Trophoblast cell (in vitro differentiated cells and primary cell): ENCODE results near the gene SPINT1.
A peak's percentile ranks its signal among the peaks of the same experiment; 100 is the strongest.

Experiments used
- DNase-seq, 2 donors: peaks; one replicate each; pipeline ENCODE4 v3.0.0-alpha.2; 2016
- H2AFZ ChIP-seq: 2 replicates; pipeline ENCODE4 v1.6.1; 2013; ENCODE audit warnings: low read length, moderate library complexity, mild to moderate bottlenecking; ENCODE audit not compliant: insufficient read depth, poor library complexity
- H2AK5ac ChIP-seq: 2 replicates; pipeline ENCODE4 v1.6.1; 2013; ENCODE audit warnings: mild to moderate bottlenecking, low read length
- H2BK120ac ChIP-seq: 2 replicates; pipeline ENCODE4 v1.6.1; 2013; ENCODE audit warnings: low read length, mild to moderate bottlenecking, moderate library complexity; ENCODE audit not compliant: insufficient read depth, poor library complexity
- H2BK12ac ChIP-seq: 2 replicates; pipeline ENCODE4 v1.6.1; 2013; ENCODE audit warnings: mild to moderate bottlenecking, low read length, moderate library complexity
- H2BK5ac ChIP-seq: 2 replicates; pipeline ENCODE4 v1.6.1; 2013; ENCODE audit warnings: low read length, low read depth, moderate library complexity, mild to moderate bottlenecking; ENCODE audit not compliant: poor library complexity
- H3K14ac ChIP-seq: 2 replicates; pipeline ENCODE4 v1.6.1; 2013; ENCODE audit warnings: mild to moderate bottlenecking, low read length
- H3K18ac ChIP-seq: 2 replicates; pipeline ENCODE4 v1.6.1; 2013; ENCODE audit warnings: mild to moderate bottlenecking, low read length
- H3K23ac ChIP-seq: 2 replicates; pipeline ENCODE4 v1.6.1; 2013; ENCODE audit warnings: low read length
- H3K27ac ChIP-seq: 2 replicates; pipeline ENCODE4 v1.5.1; 2013; ENCODE audit warnings: low read depth, mild to moderate bottlenecking, inconsistent platforms, low read length, moderate library complexity
- H3K27me3 ChIP-seq: 2 replicates; pipeline ENCODE4 v1.6.1; 2013; ENCODE audit warnings: inconsistent platforms, mild to moderate bottlenecking, low read length, moderate library complexity; ENCODE audit not compliant: insufficient read depth
- H3K36me3 ChIP-seq, 2 experiments: 1 replicate in 1 of 2; 2 replicates in 1 of 2; pipeline ENCODE4 v1.6.1; 2013; ENCODE audit warnings: low read length in 2 of 2, mild to moderate bottlenecking in 2 of 2, moderate library complexity in 1 of 2; ENCODE audit not compliant: insufficient read depth in 2 of 2, control insufficient read depth in 1 of 2
- H3K4ac ChIP-seq: 2 replicates; pipeline ENCODE4 v1.6.1; 2013; ENCODE audit warnings: low read depth, mild to moderate bottlenecking, low read length, moderate library complexity
- H3K4me1 ChIP-seq, 2 experiments: 1 replicate in 1 of 2; 2 replicates in 1 of 2; pipeline ENCODE4 v1.6.1; 2013; ENCODE audit warnings: low read length in 2 of 2, mild to moderate bottlenecking in 2 of 2, moderate library complexity in 1 of 2; ENCODE audit not compliant: insufficient read depth in 2 of 2, control insufficient read depth in 1 of 2
- H3K4me2 ChIP-seq: 2 replicates; pipeline ENCODE4 v1.6.1; 2013; ENCODE audit warnings: inconsistent platforms, mild to moderate bottlenecking, low read length, moderate library complexity
- H3K4me3 ChIP-seq: 2 replicates; pipeline ENCODE4 v1.5.1; 2013; ENCODE audit warnings: mild to moderate bottlenecking, low read depth, low read length, inconsistent platforms
- H3K79me1 ChIP-seq: one replicate; pipeline ENCODE4 v1.6.1; 2013; ENCODE audit warnings: low read length
- H3K79me2 ChIP-seq: 2 replicates; pipeline ENCODE4 v1.6.1; 2013; ENCODE audit warnings: low read length, mild to moderate bottlenecking; ENCODE audit not compliant: control insufficient read depth, insufficient read depth, poor library complexity
- H3K9ac ChIP-seq: 2 replicates; pipeline ENCODE4 v1.6.1; 2013; ENCODE audit warnings: mild to moderate bottlenecking, low read length
- H3K9me3 ChIP-seq: 2 replicates; pipeline ENCODE4 v1.6.1; 2013; ENCODE audit warnings: low read depth, mild to moderate bottlenecking, control low read depth, inconsistent platforms, low read length; ENCODE audit not compliant: insufficient read depth
- H4K12ac ChIP-seq: 2 replicates; pipeline ENCODE4 v1.6.1; 2013; ENCODE audit warnings: low read depth, mild to moderate bottlenecking, low read length, moderate library complexity
- H4K8ac ChIP-seq: 2 replicates; pipeline ENCODE4 v1.6.1; 2013; ENCODE audit warnings: low read depth, mild to moderate bottlenecking, low read length, moderate library complexity
- H4K91ac ChIP-seq: one replicate; pipeline ENCODE4 v1.6.1; 2013; ENCODE audit warnings: low read depth, mild to moderate bottlenecking, low read length, moderate library complexity
- WGBS: extraction: QIAGEN DNeasy Blood & Tissue Kit; methylation state at CpG from one replicate; pipeline ENCODE4 v1.1.7; 2013; ENCODE audit warnings: missing lambda C conversion rate; ENCODE audit not compliant: insufficient read length, insufficient coverage; ENCODE audit errors: extremely low coverage; 5-methylcytosine and 5-hydroxymethylcytosine counted together

Gene SPINT1

GRCh38 chr15:40845511-40846284 lies 1.9 kb downstream of the SPINT1 start:
- Histone ChIP-seq H3K4ac (peak overlapping the region; percentile 30), H3K23ac (no peak overlapping the region), H2BK120ac (peak overlapping the region; percentile 2), H3K4me2 (peak overlapping the region; percentile 64), H4K8ac (peak overlapping the region; percentile 20), H2AK5ac (peak overlapping the region; percentile 45), H3K18ac (peak overlapping the region; percentile 76), H3K9me3 (no peaks in the 10 kb centered on the region), H3K14ac (peak overlapping the region; percentile 67), H2AFZ (no peak overlapping the region), H3K79me1 (peaks cover 30% of the 10 kb centered on the region), H2BK12ac (peak overlapping the region; percentile 24), H3K36me3 (peaks cover 11% of the 10 kb centered on the region in 2 experiments), H4K91ac (peak overlapping the region; percentile 77), H3K79me2 (peaks cover 18% of the 10 kb centered on the region), H3K4me1 (peaks cover 20 to 27% of the 10 kb centered on the region in 2 experiments), H3K4me3 (peak overlapping the region; percentile 50), H3K9ac (no peak overlapping the region), H3K27ac (peak overlapping the region; percentile 86), H2BK5ac (peak overlapping the region; percentile 77), H4K12ac (no peak overlapping the region), H3K27me3 (no peaks in the 10 kb centered on the region)
- no CpG with 5 or more reads among the region's 8 CpGs for WGBS
- peak; percentile 76 to 77 for DNase-seq

- no peaks in the 10 kb centered on the region for H3K9me3 ChIP-seq
- H4K91ac ChIP-seq: peak overlapping the region; percentile 77
- peaks cover 18% of the 10 kb centered on the region for H3K79me2 ChIP-seq
- peak overlapping the region; percentile 55 for H3K4me2 ChIP-seq
- peak overlapping the region; percentile 18 for H3K4ac ChIP-seq
- H2BK120ac ChIP-seq: peak overlapping the region; percentile 26
- H4K12ac ChIP-seq: peak overlapping the region; percentile 19
- no peak overlapping the region for H3K23ac ChIP-seq
- no peaks in the 10 kb centered on the region for H3K27me3 ChIP-seq
- no peak overlapping the region for H3K9ac ChIP-seq
- peak overlapping the region; percentile 47 for H2BK5ac ChIP-seq
- peak overlapping the region; percentile 8 for H4K8ac ChIP-seq
- peak overlapping the region; percentile 19 for H3K14ac ChIP-seq
- H3K36me3 ChIP-seq: peaks cover 13 to 18% of the 10 kb centered on the region in 2 experiments
- peaks cover 30% of the 10 kb centered on the region for H3K79me1 ChIP-seq
- DNase-seq: no peak
- H3K4me3 ChIP-seq: no peak overlapping the region
- peak overlapping the region; percentile 84 for H3K27ac ChIP-seq
- peak overlapping the region; percentile 46 for H2AK5ac ChIP-seq
- H2AFZ ChIP-seq: no peak overlapping the region
- peak overlapping the region; percentile 4 for H3K18ac ChIP-seq
- peaks cover 20 to 27% of the 10 kb centered on the region in 2 experiments for H3K4me1 ChIP-seq
- H2BK12ac ChIP-seq: peak overlapping the region; percentile 53
These were observed 3.0 kb downstream of the SPINT1 start for GRCh38 chr15:40846841-40847222.

DNA sequence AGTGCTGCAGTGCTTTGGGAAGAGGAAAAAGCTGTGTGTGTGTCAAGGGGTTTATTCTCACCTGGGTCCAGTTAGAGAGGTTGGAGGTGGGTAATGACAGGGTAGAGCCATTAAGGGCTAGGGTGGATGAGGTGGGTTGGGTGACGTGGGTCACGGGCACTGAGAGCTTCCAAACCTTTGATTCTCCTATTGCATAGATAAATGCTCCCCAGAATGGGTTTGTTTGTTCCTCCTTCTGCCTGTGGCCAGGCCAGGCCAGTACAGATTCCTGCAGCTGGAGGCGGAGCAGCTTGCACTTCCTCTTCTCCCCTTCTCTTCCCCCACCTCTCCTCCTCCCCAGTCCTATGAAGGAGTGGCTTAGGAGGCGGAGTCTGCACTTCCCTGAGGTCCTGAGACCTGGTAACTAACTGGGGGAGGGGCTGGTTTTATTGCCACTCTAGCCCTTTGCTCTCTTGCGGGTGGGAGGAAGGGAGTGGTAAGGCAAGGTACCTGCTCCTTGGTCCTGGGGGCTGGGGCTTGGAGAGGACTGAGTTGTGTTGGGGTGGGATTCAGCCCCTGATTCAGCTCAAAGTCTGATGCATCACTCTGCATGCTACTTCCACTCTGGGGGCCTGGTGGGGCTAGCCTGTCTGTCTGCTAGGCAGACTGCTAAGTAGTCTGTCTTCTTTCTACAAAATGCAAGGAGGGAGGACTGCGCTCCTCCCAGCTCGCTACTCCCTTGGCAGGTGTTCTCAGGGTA lies 3.5 kb downstream of the SPINT1 start:
- WGBS: no CpG with 5 or more reads among the region's 7 CpGs
- H3K79me2 ChIP-seq: peaks cover 18% of the 10 kb centered on the region
- H4K8ac ChIP-seq: no peak overlapping the region
- DNase-seq: no peak
- peaks cover 30% of the 10 kb centered on the region for H3K79me1 ChIP-seq
- peaks cover 13 to 23% of the 10 kb centered on the region in 2 experiments for H3K36me3 ChIP-seq
- no peaks in the 10 kb centered on the region for H3K27me3 ChIP-seq
- H3K18ac ChIP-seq: peak overlapping the region; percentile 4
- H3K14ac ChIP-seq: peak overlapping the region; percentile 19
- peak overlapping the region; percentile 77 for H4K91ac ChIP-seq
- H3K4ac ChIP-seq: peak overlapping the region; percentile 18
- no peaks in the 10 kb centered on the region for H3K9me3 ChIP-seq
- H2BK120ac ChIP-seq: peak overlapping the region; percentile 26
- peak overlapping the region; percentile 53 for H2BK12ac ChIP-seq
- no peak overlapping the region for H3K23ac ChIP-seq
- no peak overlapping the region for H2AK5ac ChIP-seq
- peaks cover 20 to 27% of the 10 kb centered on the region in 2 experiments for H3K4me1 ChIP-seq
- H3K27ac ChIP-seq: peak overlapping the region; percentile 84
- H2BK5ac ChIP-seq: peak overlapping the region; percentile 47
- no peak overlapping the region for H4K12ac ChIP-seq
- H2AFZ ChIP-seq: no peak overlapping the region
- H3K9ac ChIP-seq: no peak overlapping the region
- H3K4me3 ChIP-seq: no peak overlapping the region
- peak overlapping the region; percentile 55 for H3K4me2 ChIP-seq

GRCh38 chr15:40850576-40851112 lies 6.8 kb downstream of the SPINT1 start:
- WGBS: no CpG with 5 or more reads among the region's 8 CpGs
- H3K9me3 ChIP-seq: no peaks in the 10 kb centered on the region

More at GRCh38 chr15:40850576-40851112, 6.8 kb downstream of the SPINT1 start:
- Histone ChIP-seq H2BK12ac (no peak overlapping the region), H3K4ac (no peak overlapping the region), H4K8ac (no peak overlapping the region), H3K27me3 (no peaks in the 10 kb centered on the region), H3K27ac (no peak overlapping the region), H2AFZ (no peak overlapping the region), H3K14ac (no peak overlapping the region), H3K4me3 (no peak overlapping the region), H3K79me1 (peaks cover 11% of the 10 kb centered on the region), H2BK5ac (no peak overlapping the region), H3K79me2 (peaks cover 9% of the 10 kb centered on the region), H2AK5ac (no peak overlapping the region), H2BK120ac (no peak overlapping the region), H3K9ac (no peak overlapping the region), H3K4me1 (peaks cover 16 to 20% of the 10 kb centered on the region in 2 experiments), H3K4me2 (no peak overlapping the region), H3K36me3 (peaks cover 40 to 51% of the 10 kb centered on the region in 2 experiments), H4K91ac (no peak overlapping the region), H3K23ac (no peak overlapping the region), H3K18ac (no peak overlapping the region), H4K12ac (no peak overlapping the region)
- DNase-seq: no peak
